Measurements from ENCODE around the gene ANLN.
"Not testable (repeated sequence)": the region's sequence is repeated elsewhere in the genome, so short reads cannot be mapped to it uniquely, and the experiment has no call there.

Gene ANLN

GRCh38 chr7:36409180-36409579, 19.5 kb downstream of the ANLN start:
- DNase-seq: no peak

GRCh38 chr7:36415144-36415543, 25.5 kb downstream of the ANLN start:
- no peak for DNase-seq

- DNase-seq: no peak
Measured at GRCh38 chr7:36416251-36416650, 26.6 kb downstream of the ANLN start.

GRCh38 chr7:36420307-36420706, 30.6 kb downstream of the ANLN start:
- no peak for DNase-seq

- DNase-seq: no peak
Measured at GRCh38 chr7:36422072-36422471, 32.4 kb downstream of the ANLN start.

- no peak for DNase-seq
Measured at GRCh38 chr7:36423633-36424032, 34.0 kb downstream of the ANLN start.

GRCh38 chr7:36430186-36430585, 40.5 kb downstream of the ANLN start:
- no peak for DNase-seq

GRCh38 chr7:36430881-36431280, 41.2 kb downstream of the ANLN start:
- no peak for DNase-seq

GRCh38 chr7:36438211-36438610, 48.5 kb downstream of the ANLN start:
- no peak for DNase-seq

GRCh38 chr7:36439624-36440023, 50.0 kb downstream of the ANLN start:
- no peak for DNase-seq

- DNase-seq: no peak
Measured at GRCh38 chr7:36440880-36441279, 51.2 kb downstream of the ANLN start.

- no peak for DNase-seq
Measured at GRCh38 chr7:36441344-36442022, 51.8 kb downstream of the ANLN start.

- DNase-seq: no peak
Measured at GRCh38 chr7:36448781-36449379, 59.2 kb downstream of the ANLN start.

- no peak for DNase-seq
Measured at GRCh38 chr7:36449685-36450084, 60.0 kb downstream of the ANLN start.

- no peak for DNase-seq
Measured at GRCh38 chr7:36453769-36454168, 64.1 kb downstream of the ANLN start.

GRCh38 chr7:36455646-36456045, 66.0 kb downstream of the ANLN start:
- DNase-seq: no peak

GRCh38 chr7:36456138-36456537, 66.5 kb downstream of the ANLN start:
- DNase-seq: no peak

- no peak for DNase-seq
Measured at GRCh38 chr7:36456548-36456947, 66.9 kb downstream of the ANLN start.

GRCh38 chr7:36459236-36459960, 69.7 kb downstream of the ANLN start:
- DNase-seq: no peak

GRCh38 chr7:36460811-36461429, 71.3 kb downstream of the ANLN start:
- DNase-seq: no peak

GRCh38 chr7:36462551-36463137, 73.0 kb downstream of the ANLN start:
- no peak for DNase-seq

GRCh38 chr7:36464271-36464670, 74.6 kb downstream of the ANLN start:
- no peak for DNase-seq

GRCh38 chr7:36466001-36466400, 76.3 kb downstream of the ANLN start:
- not testable (repeated sequence) for DNase-seq
